Adrenal gland (tissue), 12 donors: ENCODE measurements around the gene MAPK10. TPM values are rescaled to one million over a fixed set of nuclear protein-coding genes. Genes with fewer than 3 reads are reported as not detected.
"Not testable (repeated sequence)": the region's sequence is repeated elsewhere in the genome, so short reads cannot be mapped to it uniquely, and the experiment has no call there.

Experiments
- DNase-seq, 7 donors: peaks; one replicate each; pipeline ENCODE4 v3.0.0-alpha.2; 2019 to 2020
- H3K27ac ChIP-seq, 5 donors: fragments of 200-600 bp; sonication (generic) in 4 of 5; 1 replicate in 3 of 5; 2 replicates in 2 of 5; pipeline versions ENCODE4 v1.5.1 to v1.8.0; 2016 to 2020; ENCODE audit warnings: mild to moderate bottlenecking in 1 of 5
- H3K27me3 ChIP-seq: fragments of 200-600 bp; 2 replicates; pipeline ENCODE4 v1.8.0; 2021
- H3K36me3 ChIP-seq, 2 donors: fragments of 200-600 bp; replicated peaks in 1 of 2; 1 replicate in 1 of 2; 2 replicates in 1 of 2; pipeline versions ENCODE4 v1.5.1 to v1.8.0; 2018 to 2022
- H3K4me1 ChIP-seq, 2 donors: fragments of 200-600 bp; replicated peaks in 1 of 2; 1 replicate in 1 of 2; 2 replicates in 1 of 2; pipeline versions ENCODE4 v1.5.1 to v1.8.0; 2018 to 2021
- H3K4me3 ChIP-seq, 4 donors: fragments of 200-600 bp; sonication (generic) in 3 of 4; one replicate each; pipeline ENCODE4 v1.5.1; 2016 to 2018
- H3K9me3 ChIP-seq, 3 donors: fragments of 200-600 bp; sonication (generic) in 1 of 3; replicated peaks in 1 of 3; 1 replicate in 2 of 3; 2 replicates in 1 of 3; pipeline versions ENCODE4 v1.5.1 to v1.8.0; 2016 to 2021
- CTCF ChIP-seq, 6 experiments: fragments of 450-650 bp in 4 of 6; fragments of 200-600 bp in 2 of 6; sonication (generic) in 1 of 6; IDR thresholded peaks; 1 replicate in 5 of 6; 2 replicates in 1 of 6; pipeline versions ENCODE4 v1.5.1 to v1.8.0; 2016 to 2021; ENCODE audit warnings: antibody characterized with exemption in 6 of 6, mild to moderate bottlenecking in 2 of 6, moderate library complexity in 1 of 6
- POLR2A ChIP-seq, 2 donors: fragments of 450-650 bp; IDR thresholded peaks; one replicate each; pipeline ENCODE4 v1.6.1; 2017; ENCODE audit warnings: antibody characterized with exemption in 2 of 2, mild to moderate bottlenecking in 2 of 2, moderate library complexity in 1 of 2
- WGBS, 4 donors: extraction: QIAGEN DNeasy Blood & Tissue Kit in 2 of 4; methylation state at CpG; one replicate each; pipeline versions ENCODE4 v1.1.5 to v1.1.7; 2013 to 2017; 5-methylcytosine and 5-hydroxymethylcytosine counted together
- intact Hi-C, 2 donors: fragments of 100-400 bp; cut with DNase I; formaldehyde crosslinking; loops; one replicate each; pipeline versions ENCODE4 v1.14.1 to v1.15.0; 2022 to 2023
- polyA plus RNA-seq, 3 donors: library from polyadenylated mRNA; stranded (reverse); fragments of 200-250 nt in 2 of 3; fragments of 350-450 nt in 1 of 3; fragmentation: Illumina TruSeq in 1 of 3; extraction: RNeasy Lipid Tissue Mini Kit (QIAGEN cat#74804) in 1 of 3; gene quantifications; one replicate each; pipeline ENCODE4 v1.2.3, GENCODE V29; 2013 to 2014
- total RNA-seq, 9 donors: library from RNA; depleted of rRNA in 4 of 9; stranded (reverse); fragments of >200 nt in 4 of 9; fragments of 120-200 nt in 1 of 9; fragmentation: NEBNext Ultra II Directional in 1 of 9; extraction: Animal tissue kit (Norgen Biotek cat#: 25700) in 1 of 9; gene quantifications; one replicate each; pipeline versions ENCODE4 v1.1.0 to v1.2.4, GENCODE V29; 2013 to 2023
- donor health status: healthy with polysubstance abuse.
- donor health status: Bipolar disorder and iron deficiency.
- donor health status: DM: yes; HTN: yes; CAD: no.
- donor health status: DM: no; HTN: no; CAD: no.
- donor health status: DM: no; HTN: no; CAD: no.
- donor health status: DM: yes; HTN: yes; CAD: no.

MAPK10 gene
- total and polyA plus RNA-seq, 12 donors, result 11.6 to 160 (median 42.1) TPM

- WGBS, 4 donors, result 82 to 94% (median 86%) methylated on average over 2 of the region's 2 CpGs
- Histone ChIP-seq H3K27ac (no peak overlapping the region), H3K4me3 (no peak overlapping the region), H3K9me3 (no peaks in the 10 kb centered on the region), H3K27me3 (no peaks in the 10 kb centered on the region), H3K4me1 (no peaks in the 10 kb centered on the region), H3K36me3 (no peaks in the 10 kb centered on the region)
- no peak for DNase-seq
- intact Hi-C loops, result no loop called here
- TF ChIP-seq CTCF (IDR thresholded peaks at IDR 0.05), result no peak
- TF ChIP-seq POLR2A (IDR thresholded peaks at IDR 0.05), result no peak
These were observed 270.0 kb downstream of the MAPK10 start for GRCh38 chr4:86089781-86090323.

GRCh38 chr4:86089053-86089452 lies 270.8 kb downstream of the MAPK10 start:
- Histone ChIP-seq H3K27me3 (no peaks in the 10 kb centered on the region), H3K4me3 (no peak overlapping the region), H3K4me1 (no peaks in the 10 kb centered on the region), H3K9me3 (no peaks in the 10 kb centered on the region), H3K36me3 (no peaks in the 10 kb centered on the region), H3K27ac (no peak overlapping the region)
- TF ChIP-seq CTCF (IDR thresholded peaks at IDR 0.05), result no peak
- WGBS, 4 donors, result 78 to 94% (median 93%) methylated on average over 1 of the region's 1 CpG
- DNase-seq, result no peak
- intact Hi-C loops, result no loop called here

GRCh38 chr4:86075796-86076195 lies 284.1 kb downstream of the MAPK10 start:
- H3K4me3 ChIP-seq, intact Hi-C loops, H3K9me3 ChIP-seq, H3K27ac ChIP-seq, DNase-seq, H3K27me3 ChIP-seq, H3K4me1 ChIP-seq, H3K36me3 ChIP-seq: not testable (repeated sequence)
- 92 to 98% (median 93%) methylated on average over 9 to 15 of the region's 15 CpGs; no CpG with 5 or more reads in 1 of the 4 donors for WGBS, 4 donors

GRCh38 chr4:86060341-86060740 lies 299.5 kb downstream of the MAPK10 start:
- no peaks in the 10 kb centered on the region for H3K27me3 ChIP-seq
- TF ChIP-seq POLR2A (IDR thresholded peaks at IDR 0.05) (no peak), CTCF (IDR thresholded peaks at IDR 0.05) (no peak)
- no peaks in the 10 kb centered on the region for H3K9me3 ChIP-seq
- no peaks in the 10 kb centered on the region for H3K36me3 ChIP-seq
- H3K27ac ChIP-seq, result no peak overlapping the region
- H3K4me3 ChIP-seq, result no peak overlapping the region
- WGBS, 4 donors, result 93 to 100% (median 97%) methylated on average over 1 of the region's 1 CpG
- intact Hi-C loops, result no loop called here
- H3K4me1 ChIP-seq, result peaks cover 0 to 10% of the 10 kb centered on the region in 2 donors
- no peak for DNase-seq

- TF ChIP-seq CTCF (IDR thresholded peaks at IDR 0.05) (no peak), POLR2A (IDR thresholded peaks at IDR 0.05) (no peak)
- H3K36me3 ChIP-seq, result no peaks in the 10 kb centered on the region
- H3K27me3 ChIP-seq, result no peaks in the 10 kb centered on the region
- H3K9me3 ChIP-seq, result no peaks in the 10 kb centered on the region
- H3K4me1 ChIP-seq, result peaks cover 0 to 15% of the 10 kb centered on the region in 2 donors
- H3K4me3 ChIP-seq, result no peak overlapping the region
- no peak overlapping the region for H3K27ac ChIP-seq
- intact Hi-C loops, result no loop called here
- no peak for DNase-seq
These were observed 301.2 kb downstream of the MAPK10 start for GRCh38 chr4:86058621-86059020.
